SK-N-SH treated with all-trans-retinoic acid at 6 μM for 48 hours (cell line): ENCODE results near the gene TDRD9.

Source experiments
- ATAC-seq: fragments of 200-7000 bp; cut with Tn5 transposase; 3 replicates; pipeline ENCODE4 v1.9.1; 2020; ENCODE audit warnings: mild to moderate bottlenecking, moderate library complexity
- ARNTL ChIP-seq: fragments of 450-650 bp; formaldehyde crosslinking; IDR thresholded peaks from 2 replicates; pipeline ENCODE4 v1.5.0; 2020; ENCODE audit warnings: low read depth, mild to moderate bottlenecking, moderate library complexity, borderline replicate concordance
- CSDC2 ChIP-seq: fragments of 250-450 bp; sonication (Bioruptor Pico); IDR thresholded peaks from 2 replicates; pipeline ENCODE4 v1.5.0; 2020; ENCODE audit warnings: mild to moderate bottlenecking, moderate library complexity
- CSRNP3 ChIP-seq: fragments of 250-450 bp; sonication (Bioruptor Pico); IDR thresholded peaks from 2 replicates; pipeline ENCODE4 v1.5.1; 2021; ENCODE audit warnings: mild to moderate bottlenecking, moderate library complexity
- ESRRG ChIP-seq: fragments of 250-450 bp; sonication (Bioruptor Pico); IDR thresholded peaks from 2 replicates; pipeline ENCODE4 v1.6.1; 2021; ENCODE audit warnings: mild to moderate bottlenecking
- GLIS3 ChIP-seq: fragments of 250-450 bp; sonication (Bioruptor Pico); IDR thresholded peaks from 2 replicates; pipeline ENCODE4 v1.5.0; 2020; ENCODE audit warnings: mild to moderate bottlenecking, moderate library complexity
- ISL1 ChIP-seq: fragments of 250-450 bp; sonication (Bioruptor Pico); IDR thresholded peaks from 2 replicates; pipeline ENCODE4 v2.1.2; 2022; ENCODE audit warnings: mild to moderate bottlenecking, moderate library complexity
- OSR1 ChIP-seq: fragments of 250-450 bp; sonication (Bioruptor Pico); IDR thresholded peaks from 2 replicates; pipeline ENCODE4 v1.8.0; 2022; ENCODE audit warnings: moderate library complexity, mild to moderate bottlenecking, inconsistent platforms
- PATZ1 ChIP-seq: fragments of 250-450 bp; sonication (Bioruptor Pico); IDR thresholded peaks from 2 replicates; pipeline ENCODE4 v1.8.0; 2020; ENCODE audit warnings: mild to moderate bottlenecking, moderate library complexity, borderline replicate concordance
- POU6F1 ChIP-seq: fragments of 250-450 bp; sonication (Bioruptor Pico); IDR thresholded peaks from 2 replicates; pipeline ENCODE4 v1.8.0; 2021; ENCODE audit warnings: low read depth, mild to moderate bottlenecking, moderate library complexity, borderline replicate concordance
- RARB ChIP-seq: fragments of 250-450 bp; sonication (Bioruptor Pico); IDR thresholded peaks from 2 replicates; pipeline ENCODE4 v1.8.0; 2021; ENCODE audit warnings: mild to moderate bottlenecking, moderate library complexity
- SNAI2 ChIP-seq: fragments of 250-450 bp; sonication (Bioruptor Pico); IDR thresholded peaks from 2 replicates; pipeline ENCODE4 v1.5.0; 2020; ENCODE audit warnings: mild to moderate bottlenecking, moderate library complexity
- TOX ChIP-seq: fragments of 250-450 bp; sonication (Bioruptor Pico); IDR thresholded peaks from 2 replicates; pipeline ENCODE4 v1.8.0; 2021; ENCODE audit warnings: mild to moderate bottlenecking, moderate library complexity, borderline replicate concordance
- TSHZ2 ChIP-seq: fragments of 250-450 bp; sonication (Bioruptor Pico); IDR thresholded peaks from 2 replicates; pipeline ENCODE4 v1.5.0; 2020; ENCODE audit warnings: mild to moderate bottlenecking, moderate library complexity
- ZFP3 ChIP-seq: fragments of 250-450 bp; sonication (Bioruptor Pico); IDR thresholded peaks from 2 replicates; pipeline ENCODE4 v1.5.0; 2020; ENCODE audit warnings: mild to moderate bottlenecking, moderate library complexity
- ZFP30 ChIP-seq: fragments of 450-650 bp; formaldehyde crosslinking; IDR thresholded peaks from 2 replicates; pipeline ENCODE4 v1.5.0; 2022; ENCODE audit warnings: mild to moderate bottlenecking, moderate library complexity
- ZNF565 ChIP-seq: fragments of 450-650 bp; formaldehyde crosslinking; conservative IDR thresholded peaks from 2 replicates; pipeline ENCODE4 v1.5.0; 2020; ENCODE audit warnings: low read depth, mild to moderate bottlenecking, moderate library complexity
- ZNF70 ChIP-seq: fragments of 450-650 bp; formaldehyde crosslinking; IDR thresholded peaks from 2 replicates; pipeline ENCODE4 v1.5.0; 2020; ENCODE audit warnings: mild to moderate bottlenecking, moderate library complexity
- ZNF8 ChIP-seq: fragments of 450-650 bp; formaldehyde crosslinking; IDR thresholded peaks from 2 replicates; pipeline ENCODE4 v1.5.0; 2020; ENCODE audit warnings: mild to moderate bottlenecking, moderate library complexity
- TF ChIP-seq, protein P1 (sequence below): fragments of 250-450 bp; sonication (Bioruptor Pico); IDR thresholded peaks from 2 replicates; pipeline ENCODE4 v1.5.1; 2020; ENCODE audit warnings: low read depth, mild to moderate bottlenecking, moderate library complexity

Gene TDRD9

GRCh38 chr14:104041430-104042104 lies 113.3 kb downstream of the TDRD9 start:
- ATAC-seq: no peak
- TF ChIP-seq TOX (CRISPR knock-in tag) (no peak), GLIS3 (CRISPR knock-in tag) (no peak), ESRRG (no peak), ISL1 (CRISPR knock-in tag) (no peak), ZFP3 (CRISPR knock-in tag) (no peak)
- TF ChIP-seq, all 23 proteins: peak for 0

DNA sequence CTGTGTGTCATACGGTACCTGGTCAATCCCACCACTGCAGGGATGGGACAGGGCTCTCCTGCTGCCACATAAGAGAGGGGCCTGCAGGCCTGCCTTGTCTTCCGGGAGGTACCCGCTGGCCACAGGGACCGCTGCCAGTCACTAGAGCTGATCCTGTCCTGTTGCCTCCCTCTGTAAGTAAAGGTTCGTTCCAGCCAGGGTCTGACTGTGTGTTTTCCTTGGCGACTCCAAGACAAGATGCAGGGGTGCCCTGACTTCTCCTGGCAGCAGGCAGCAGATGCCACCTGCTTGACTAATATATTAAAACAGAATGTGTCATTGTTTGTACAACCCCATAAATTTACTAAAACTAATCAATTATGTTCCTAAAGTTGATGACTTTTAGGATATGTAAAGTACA lies 115.8 kb downstream of the TDRD9 start:
- TF ChIP-seq ZNF565 (CRISPR knock-in tag): no peak
- no peak for TF ChIP-seq SNAI2 (CRISPR knock-in tag)
- no peak for TF ChIP-seq CSRNP3
- no peak for TF ChIP-seq POU6F1
- TF ChIP-seq OSR1 (CRISPR knock-in tag): no peak
- TF ChIP-seq ISL1 (CRISPR knock-in tag): no peak
- TF ChIP-seq RARB: no peak
- TF ChIP-seq TOX (CRISPR knock-in tag): no peak
- no peak for TF ChIP-seq ESRRG
- ATAC-seq: no peak

- TF ChIP-seq RARB (no peak), ZFP30 (no peak), ZNF70 (CRISPR knock-in tag) (no peak), GLIS3 (CRISPR knock-in tag) (no peak), ZNF8 (CRISPR knock-in tag) (no peak), PATZ1 (CRISPR knock-in tag) (no peak), CSDC2 (CRISPR knock-in tag) (no peak), TSHZ2 (CRISPR knock-in tag) (no peak), ZFP3 (CRISPR knock-in tag) (no peak), ARNTL (CRISPR knock-in tag) (no peak)
- TF ChIP-seq, protein P1, sequence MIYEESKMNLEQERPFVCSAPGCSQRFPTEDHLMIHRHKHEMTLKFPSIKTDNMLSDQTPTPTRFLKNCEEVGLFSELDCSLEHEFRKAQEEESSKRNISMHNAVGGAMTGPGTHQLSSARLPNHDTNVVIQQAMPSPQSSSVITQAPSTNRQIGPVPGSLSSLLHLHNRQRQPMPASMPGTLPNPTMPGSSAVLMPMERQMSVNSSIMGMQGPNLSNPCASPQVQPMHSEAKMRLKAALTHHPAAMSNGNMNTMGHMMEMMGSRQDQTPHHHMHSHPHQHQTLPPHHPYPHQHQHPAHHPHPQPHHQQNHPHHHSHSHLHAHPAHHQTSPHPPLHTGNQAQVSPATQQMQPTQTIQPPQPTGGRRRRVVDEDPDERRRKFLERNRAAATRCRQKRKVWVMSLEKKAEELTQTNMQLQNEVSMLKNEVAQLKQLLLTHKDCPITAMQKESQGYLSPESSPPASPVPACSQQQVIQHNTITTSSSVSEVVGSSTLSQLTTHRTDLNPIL (CRISPR knock-in tag): no peak
- ATAC-seq: no peak
These were observed 119.5 kb downstream of the TDRD9 start for GRCh38 chr14:104047761-104048160.
